ENCODE results near the gene ROR2.

GRCh38 chr9:91689006-91689405 is 261.0 kb downstream of the ROR2 start:
- TF ChIP-seq CTCF (IDR thresholded peaks at IDR 0.05) = no peak
- TF ChIP-seq POLR2A (IDR thresholded peaks at IDR 0.05) = no peak

All from heart left ventricle (tissue), 13 donors.